HG02943 (cell line): ENCODE results near the gene ANGPTL5.
"Not testable (repeated sequence)": the region's sequence is repeated elsewhere in the genome, so short reads cannot be mapped to it uniquely, and the experiment has no call there.

Source experiments
- ATAC-seq: cut with Tn5 transposase; IDR thresholded peaks from one replicate; pipeline ENCODE4 v1.9.1; 2021; ENCODE audit warnings: mild to moderate bottlenecking, low read depth, moderate library complexity; ENCODE audit not compliant: unreplicated experiment

Gene ANGPTL5

GRCh38 chr11:101916422-101916821 lies at the start of gene ANGPTL5:
Gene ANGPTL5 (minus strand): TSS chr11:101916522. CDS start chr11:101907909, 8,613 bp downstream.
- ATAC-seq, result no peak

- ATAC-seq, result not testable (repeated sequence)
These were observed 47.9 kb upstream of the ANGPTL5 start for GRCh38 chr11:101964200-101964599.

GRCh38 chr11:101960231-101960630 lies 43.9 kb upstream of the ANGPTL5 start:
- no peak for ATAC-seq

- no peak for ATAC-seq
These were observed 39.4 kb upstream of the ANGPTL5 start for GRCh38 chr11:101955701-101956100.

- ATAC-seq, result no peak
These were observed 39.0 kb upstream of the ANGPTL5 start for GRCh38 chr11:101955278-101955677.

GRCh38 chr11:101949680-101950220 lies 33.4 kb upstream of the ANGPTL5 start:
- ATAC-seq, result no peak

GRCh38 chr11:101945448-101945847 lies 29.1 kb upstream of the ANGPTL5 start:
- no peak for ATAC-seq

- no peak for ATAC-seq
These were observed 28.6 kb upstream of the ANGPTL5 start for GRCh38 chr11:101944923-101945322.

- ATAC-seq, result no peak
These were observed 24.7 kb upstream of the ANGPTL5 start for GRCh38 chr11:101940901-101941520.

GRCh38 chr11:101931692-101932091 lies 15.4 kb upstream of the ANGPTL5 start:
- ATAC-seq, result no peak

GRCh38 chr11:101929294-101929915 lies 13.1 kb upstream of the ANGPTL5 start:
- no peak for ATAC-seq

GRCh38 chr11:101923554-101923953 lies 7.2 kb upstream of the ANGPTL5 start:
- no peak for ATAC-seq

- ATAC-seq, result no peak
These were observed 4.7 kb upstream of the ANGPTL5 start for GRCh38 chr11:101920992-101921391.

- ATAC-seq, result no peak
These were observed 904 bp upstream of the ANGPTL5 start for GRCh38 chr11:101917226-101917625.

GRCh38 chr11:101915791-101916291 lies 481 bp downstream of the ANGPTL5 start:
- peak; percentile 32 for ATAC-seq

- peak; percentile 99 for ATAC-seq
These were observed 1.4 kb downstream of the ANGPTL5 start, which contains the start of gene CEP126 for GRCh38 chr11:101914738-101915426. Gene CEP126 (plus strand): TSS chr11:101915010. CDS start chr11:101915285, 275 bp downstream.

GRCh38 chr11:101914341-101914737 lies 2.0 kb downstream of the ANGPTL5 start:
- no peak for ATAC-seq

- no peak for ATAC-seq
These were observed 2.7 kb downstream of the ANGPTL5 start for GRCh38 chr11:101913656-101914055.

GRCh38 chr11:101912823-101913284 lies 3.5 kb downstream of the ANGPTL5 start:
- no peak for ATAC-seq

- no peak for ATAC-seq
These were observed 7.2 kb downstream of the ANGPTL5 start for GRCh38 chr11:101909087-101909486.

- ATAC-seq, result no peak
These were observed 8.5 kb downstream of the ANGPTL5 start for GRCh38 chr11:101907815-101908214.
